Right lobe of liver (tissue), 4 donors: ENCODE data around the gene KIR2DL4.

Experiments
- POLR2A ChIP-seq: fragments of 450-650 bp; IDR thresholded peaks from one replicate; pipeline ENCODE4 v1.6.1; 2017; ENCODE audit warnings: antibody characterized with exemption, mild to moderate bottlenecking
- TF ChIP-seq, protein P1 (sequence below), 4 donors: fragments of 200-600 bp in 3 of 4; fragments of 450-650 bp in 1 of 4; IDR thresholded peaks; one replicate each; pipeline versions ENCODE4 v1.5.1 to v1.8.0; 2016 to 2022; ENCODE audit warnings: antibody characterized with exemption in 4 of 4, mild to moderate bottlenecking in 2 of 4
- donor health status: DM: no; HTN: no; CAD: no.
- donor health status: DM: no; HTN: no; CAD: no.
- donor health status: DM: no; HTN: yes; CAD: no.

DNA sequence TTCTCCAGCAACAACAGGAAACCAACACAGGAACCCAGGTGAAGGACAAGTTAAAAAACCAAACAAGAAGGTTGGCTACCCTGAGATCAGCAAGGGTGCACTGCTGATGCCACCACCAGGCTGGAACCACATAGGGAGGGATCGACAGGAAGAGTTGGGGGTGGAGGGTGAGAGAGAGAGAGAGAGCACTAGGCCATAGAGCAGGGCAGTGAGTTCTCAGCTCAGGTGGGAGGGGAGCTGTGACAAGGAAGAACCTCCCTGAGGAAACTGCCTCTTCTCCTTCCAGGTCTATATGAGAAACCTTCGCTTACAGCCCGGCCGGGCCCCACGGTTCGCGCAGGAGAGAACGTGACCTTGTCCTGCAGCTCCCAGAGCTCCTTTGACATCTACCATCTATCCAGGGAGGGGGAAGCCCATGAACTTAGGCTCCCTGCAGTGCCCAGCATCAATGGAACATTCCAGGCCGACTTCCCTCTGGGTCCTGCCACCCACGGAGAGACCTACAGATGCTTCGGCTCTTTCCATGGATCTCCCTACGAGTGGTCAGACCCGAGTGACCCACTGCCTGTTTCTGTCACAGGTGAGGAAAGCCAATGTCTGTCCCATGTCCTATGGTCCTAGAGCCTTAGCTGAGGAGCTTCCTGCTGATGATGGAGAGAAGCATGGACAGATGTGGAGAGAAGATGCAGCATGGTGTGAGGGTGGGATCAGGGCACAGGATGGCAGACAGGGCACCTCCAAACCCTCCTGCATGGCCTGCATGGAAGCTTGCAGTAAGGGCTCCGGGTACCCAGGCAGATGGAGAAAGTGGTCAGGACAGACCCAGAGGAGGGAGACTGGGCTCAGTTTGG is 2.5 kb downstream of the KIR2DL4 start:
- no peak for TF ChIP-seq POLR2A
- TF ChIP-seq, protein P1, sequence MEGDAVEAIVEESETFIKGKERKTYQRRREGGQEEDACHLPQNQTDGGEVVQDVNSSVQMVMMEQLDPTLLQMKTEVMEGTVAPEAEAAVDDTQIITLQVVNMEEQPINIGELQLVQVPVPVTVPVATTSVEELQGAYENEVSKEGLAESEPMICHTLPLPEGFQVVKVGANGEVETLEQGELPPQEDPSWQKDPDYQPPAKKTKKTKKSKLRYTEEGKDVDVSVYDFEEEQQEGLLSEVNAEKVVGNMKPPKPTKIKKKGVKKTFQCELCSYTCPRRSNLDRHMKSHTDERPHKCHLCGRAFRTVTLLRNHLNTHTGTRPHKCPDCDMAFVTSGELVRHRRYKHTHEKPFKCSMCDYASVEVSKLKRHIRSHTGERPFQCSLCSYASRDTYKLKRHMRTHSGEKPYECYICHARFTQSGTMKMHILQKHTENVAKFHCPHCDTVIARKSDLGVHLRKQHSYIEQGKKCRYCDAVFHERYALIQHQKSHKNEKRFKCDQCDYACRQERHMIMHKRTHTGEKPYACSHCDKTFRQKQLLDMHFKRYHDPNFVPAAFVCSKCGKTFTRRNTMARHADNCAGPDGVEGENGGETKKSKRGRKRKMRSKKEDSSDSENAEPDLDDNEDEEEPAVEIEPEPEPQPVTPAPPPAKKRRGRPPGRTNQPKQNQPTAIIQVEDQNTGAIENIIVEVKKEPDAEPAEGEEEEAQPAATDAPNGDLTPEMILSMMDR (IDR thresholded peaks at IDR 0.05) = no peak
